Transverse colon (tissue), 4 donors: ENCODE results near the gene OTULIN.

Experiments
- CTCF ChIP-seq, 5 experiments: fragments of 200-600 bp in 3 of 5; fragments of 450-650 bp in 2 of 5; sonication (generic) in 3 of 5; IDR thresholded peaks; 1 replicate in 2 of 5; 2 replicates in 3 of 5; pipeline ENCODE4 v1.5.1; 2016 to 2017; ENCODE audit warnings: antibody characterized with exemption in 5 of 5, inconsistent platforms in 3 of 5, mild to moderate bottlenecking in 2 of 5, moderate library complexity in 1 of 5
- EP300 ChIP-seq: sonication (generic); formaldehyde crosslinking; IDR thresholded peaks from one replicate; pipeline ENCODE4 v1.6.1; 2017; ENCODE audit warnings: antibody characterized with exemption, low read depth
- POLR2A ChIP-seq: fragments of 450-650 bp; IDR thresholded peaks from one replicate; pipeline ENCODE4 v1.6.1; 2016; ENCODE audit warnings: antibody characterized with exemption, mild to moderate bottlenecking, moderate library complexity
- POLR2AphosphoS5 ChIP-seq, 3 donors: sonication (generic); formaldehyde crosslinking; IDR thresholded peaks; one replicate each; pipeline ENCODE4 v1.6.1; 2016; ENCODE audit warnings: antibody characterized with exemption in 3 of 3

GRCh38 chr5:14712666-14713065 is 48.1 kb downstream of the OTULIN start:
- TF ChIP-seq CTCF (IDR thresholded peaks at IDR 0.05) (no peak), POLR2A (no peak), POLR2AphosphoS5 (IDR thresholded peaks at IDR 0.05) (no peak), EP300 (no peak)
